Measurements from ENCODE around the gene RFFL.

DNA sequence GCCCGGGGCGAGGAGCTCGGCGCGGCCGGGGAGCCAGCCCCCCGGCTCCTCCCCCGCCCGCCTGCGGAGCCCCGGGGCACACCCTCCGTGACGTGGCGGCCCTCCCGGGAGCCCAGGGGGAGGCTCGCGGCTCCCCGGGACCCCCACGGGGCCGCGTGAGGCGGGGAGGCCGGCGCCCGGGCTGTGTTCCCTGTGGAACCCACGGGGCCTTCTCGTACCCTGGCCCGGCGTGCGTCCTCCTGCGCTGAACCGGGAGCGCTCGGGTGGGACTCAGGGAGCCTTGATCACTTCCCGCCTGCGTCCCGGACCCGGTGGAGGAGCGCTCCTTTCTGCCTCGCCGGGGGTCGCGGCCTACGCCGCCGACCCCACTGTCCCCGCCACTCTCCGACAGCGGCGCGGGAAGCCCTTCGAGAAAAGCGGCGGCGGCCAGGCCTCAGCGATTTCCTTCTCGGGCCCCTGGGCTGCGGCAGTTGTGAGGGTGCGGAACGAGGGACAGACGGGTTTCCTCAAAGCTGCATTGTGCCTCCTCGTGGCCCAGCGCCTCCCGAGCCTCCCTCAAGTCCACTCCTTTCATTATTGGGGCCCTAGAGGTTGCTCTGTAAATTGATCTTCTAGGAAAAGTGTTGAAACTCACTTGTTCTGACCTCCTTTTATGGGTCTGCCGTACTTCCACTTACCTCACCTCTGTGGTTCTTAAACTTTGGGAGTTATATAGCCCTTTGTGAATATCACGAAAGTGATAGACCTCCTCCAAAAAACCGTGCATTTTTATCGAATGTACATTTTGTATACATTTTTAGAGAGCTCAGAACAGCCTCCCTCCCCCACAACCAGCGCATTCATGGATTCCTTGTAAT is 82.6 kb downstream of the RFFL start:
- TF ChIP-seq, protein P1, sequence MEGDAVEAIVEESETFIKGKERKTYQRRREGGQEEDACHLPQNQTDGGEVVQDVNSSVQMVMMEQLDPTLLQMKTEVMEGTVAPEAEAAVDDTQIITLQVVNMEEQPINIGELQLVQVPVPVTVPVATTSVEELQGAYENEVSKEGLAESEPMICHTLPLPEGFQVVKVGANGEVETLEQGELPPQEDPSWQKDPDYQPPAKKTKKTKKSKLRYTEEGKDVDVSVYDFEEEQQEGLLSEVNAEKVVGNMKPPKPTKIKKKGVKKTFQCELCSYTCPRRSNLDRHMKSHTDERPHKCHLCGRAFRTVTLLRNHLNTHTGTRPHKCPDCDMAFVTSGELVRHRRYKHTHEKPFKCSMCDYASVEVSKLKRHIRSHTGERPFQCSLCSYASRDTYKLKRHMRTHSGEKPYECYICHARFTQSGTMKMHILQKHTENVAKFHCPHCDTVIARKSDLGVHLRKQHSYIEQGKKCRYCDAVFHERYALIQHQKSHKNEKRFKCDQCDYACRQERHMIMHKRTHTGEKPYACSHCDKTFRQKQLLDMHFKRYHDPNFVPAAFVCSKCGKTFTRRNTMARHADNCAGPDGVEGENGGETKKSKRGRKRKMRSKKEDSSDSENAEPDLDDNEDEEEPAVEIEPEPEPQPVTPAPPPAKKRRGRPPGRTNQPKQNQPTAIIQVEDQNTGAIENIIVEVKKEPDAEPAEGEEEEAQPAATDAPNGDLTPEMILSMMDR (conservative IDR thresholded peaks at IDR 0.05; ENCODE audit: low read depth, low read length) = peak; percentile 51; the same call in 1 of the 2 replicates
- no peak for TF ChIP-seq EZH2phosphoT487 (IDR thresholded peaks at IDR 0.05; ENCODE audit: borderline replicate concordance, low read length)

Measured in PC-3 (cell line).